Measurements from ENCODE around the gene DLG4. TPM values are rescaled to one million over a fixed set of nuclear protein-coding genes. Genes with fewer than 3 reads are reported as not detected.
"Not testable (repeated sequence)": the region's sequence is repeated elsewhere in the genome, so short reads cannot be mapped to it uniquely, and the experiment has no call there.

Gene DLG4
- total RNA-seq, 1 donor from 2014 or later = 14.0 TPM

- intact Hi-C loops (cut with micrococcal nuclease) = no loop called here
- H3K27me3 Mint-ChIP-seq = no peaks in the 10 kb centered on the region
- H3K27ac Mint-ChIP-seq = no peak overlapping the region
- no peaks in the 10 kb centered on the region for H3K9me3 Mint-ChIP-seq
- no peak for DNase-seq
- H3K4me3 Mint-ChIP-seq = no peak overlapping the region
- peaks cover 6% of the 10 kb centered on the region for H3K4me1 Mint-ChIP-seq
- peaks cover 2% of the 10 kb centered on the region for H3K36me3 Mint-ChIP-seq (ENCODE audit: low read depth)
These were observed 29.2 kb downstream of the DLG4 start for GRCh38 chr17:7190276-7190917.

GRCh38 chr17:7186241-7186640 lies 33.4 kb downstream of the DLG4 start:
- no peak overlapping the region for H3K27ac Mint-ChIP-seq
- intact Hi-C loops (cut with micrococcal nuclease) = no loop called here

GRCh38 chr17:7184647-7185046 lies 35.0 kb downstream of the DLG4 start:
- no peaks in the 10 kb centered on the region for H3K36me3 Mint-ChIP-seq (ENCODE audit: low read depth)
- H3K27me3 Mint-ChIP-seq = no peaks in the 10 kb centered on the region
- H3K4me3 Mint-ChIP-seq = no peak overlapping the region
- DNase-seq = no peak
- peaks cover 6% of the 10 kb centered on the region for H3K4me1 Mint-ChIP-seq
- no peak overlapping the region for H3K27ac Mint-ChIP-seq
- intact Hi-C loops (cut with micrococcal nuclease) = no loop called here
- no peaks in the 10 kb centered on the region for H3K9me3 Mint-ChIP-seq

More at GRCh38 chr17:7186241-7186640, 33.4 kb downstream of the DLG4 start:
- Mint-ChIP-seq H3K9me3 (no peaks in the 10 kb centered on the region), H3K27me3 (no peaks in the 10 kb centered on the region), H3K4me1 (peaks cover 6% of the 10 kb centered on the region), H3K4me3 (no peak overlapping the region), H3K36me3 (ENCODE audit: low read depth) (peaks cover 1% of the 10 kb centered on the region)
- no peak for DNase-seq

- Mint-ChIP-seq H3K27me3 (peaks cover under 1% of the 10 kb centered on the region), H3K27ac (no peak overlapping the region), H3K4me1 (peaks cover 6% of the 10 kb centered on the region), H3K36me3 (ENCODE audit: low read depth) (no peaks in the 10 kb centered on the region), H3K4me3 (no peak overlapping the region), H3K9me3 (no peaks in the 10 kb centered on the region)
- intact Hi-C loops (cut with micrococcal nuclease) = no loop called here
- DNase-seq = no peak
These were observed 35.5 kb downstream of the DLG4 start for GRCh38 chr17:7184091-7184488.

GRCh38 chr17:7183433-7184090 lies 36.1 kb downstream of the DLG4 start:
- H3K27me3 Mint-ChIP-seq = peaks cover 2% of the 10 kb centered on the region
- H3K9me3 Mint-ChIP-seq = no peaks in the 10 kb centered on the region
- H3K36me3 Mint-ChIP-seq (ENCODE audit: low read depth) = no peaks in the 10 kb centered on the region
- no peak for DNase-seq
- H3K4me3 Mint-ChIP-seq = no peak overlapping the region
- H3K4me1 Mint-ChIP-seq = peaks cover 6% of the 10 kb centered on the region
- H3K27ac Mint-ChIP-seq = no peak overlapping the region
- intact Hi-C loops (cut with micrococcal nuclease) = no loop called here

GRCh38 chr17:7182101-7182500 lies 37.5 kb downstream of the DLG4 start:
- H3K4me3 Mint-ChIP-seq; H3K36me3 Mint-ChIP-seq (ENCODE audit: low read depth); intact Hi-C loops (cut with micrococcal nuclease); H3K9me3 Mint-ChIP-seq; DNase-seq; H3K27ac Mint-ChIP-seq: not testable (repeated sequence)
- Mint-ChIP-seq H3K27me3 (peaks cover 11% of the 10 kb centered on the region), H3K4me1 (peaks cover 14% of the 10 kb centered on the region)

GRCh38 chr17:7179317-7180254 lies 40.0 kb downstream of the DLG4 start, which contains the start of gene ASGR1:
ASGR1 (minus strand) TSS chr17:7179370; CDS start chr17:7178563, 807 bp downstream.
- Mint-ChIP-seq H3K27ac (no peak within 1 kb of the TSS), H3K27me3 (peaks cover 11% of the 10 kb centered on the region), H3K4me3 (peak within 1 kb of the TSS; percentile 77), H3K9me3 (no peaks in the 10 kb centered on the region), H3K4me1 (peaks cover 10% of the 10 kb centered on the region), H3K36me3 (ENCODE audit: low read depth) (no peaks in the 10 kb centered on the region)
- DNase-seq = no peak
- intact Hi-C loops (cut with micrococcal nuclease) = no loop called here

GRCh38 chr17:7178973-7179316 lies 40.7 kb downstream of the DLG4 start:
- Mint-ChIP-seq H3K27ac (no peak overlapping the region), H3K36me3 (ENCODE audit: low read depth) (no peaks in the 10 kb centered on the region), H3K27me3 (peaks cover 11% of the 10 kb centered on the region), H3K9me3 (no peaks in the 10 kb centered on the region), H3K4me1 (peaks cover 10% of the 10 kb centered on the region), H3K4me3 (no peak overlapping the region)
- intact Hi-C loops (cut with micrococcal nuclease) = no loop called here
- no peak for DNase-seq

- Mint-ChIP-seq H3K4me3 (peak overlapping the region; percentile 77), H3K36me3 (ENCODE audit: low read depth) (no peaks in the 10 kb centered on the region), H3K4me1 (peaks cover 10% of the 10 kb centered on the region), H3K9me3 (no peaks in the 10 kb centered on the region), H3K27me3 (peaks cover 11% of the 10 kb centered on the region), H3K27ac (peak overlapping the region; percentile 50)
- intact Hi-C loops (cut with micrococcal nuclease) = loop anchor here (1.0 to 2.0 kb wide), 2 partner anchors 42 to 131 kb away; no protein-coding TSS in a partner anchor
- no peak for DNase-seq
These were observed 41.6 kb downstream of the DLG4 start for GRCh38 chr17:7177954-7178477.

GRCh38 chr17:7177191-7177953 lies 42.3 kb downstream of the DLG4 start:
- peaks cover 10% of the 10 kb centered on the region for H3K4me1 Mint-ChIP-seq
- peak; percentile 91 for DNase-seq
- H3K9me3 Mint-ChIP-seq = no peaks in the 10 kb centered on the region
- intact Hi-C loops (cut with micrococcal nuclease) = loop anchor here (1.0 to 2.0 kb wide), 2 partner anchors 41 to 131 kb away; no protein-coding TSS in a partner anchor
- peak overlapping the region; percentile 50 for H3K27ac Mint-ChIP-seq
- H3K27me3 Mint-ChIP-seq = peaks cover 14% of the 10 kb centered on the region
- peak overlapping the region; percentile 77 for H3K4me3 Mint-ChIP-seq
- H3K36me3 Mint-ChIP-seq (ENCODE audit: low read depth) = no peaks in the 10 kb centered on the region

GRCh38 chr17:7176841-7177190 lies 42.8 kb downstream of the DLG4 start:
- no peak for DNase-seq
- intact Hi-C loops (cut with micrococcal nuclease) = loop anchor here (1.0 to 2.0 kb wide), 2 partner anchors 41 to 130 kb away; no protein-coding TSS in a partner anchor
- no peaks in the 10 kb centered on the region for H3K9me3 Mint-ChIP-seq
- H3K4me3 Mint-ChIP-seq = no peak overlapping the region
- no peaks in the 10 kb centered on the region for H3K36me3 Mint-ChIP-seq (ENCODE audit: low read depth)
- H3K27me3 Mint-ChIP-seq = peaks cover 15% of the 10 kb centered on the region
- peaks cover 10% of the 10 kb centered on the region for H3K4me1 Mint-ChIP-seq
- no peak overlapping the region for H3K27ac Mint-ChIP-seq

GRCh38 chr17:7176107-7176840 lies 43.4 kb downstream of the DLG4 start:
- Mint-ChIP-seq H3K4me1 (peaks cover 10% of the 10 kb centered on the region), H3K4me3 (no peak overlapping the region), H3K36me3 (ENCODE audit: low read depth) (no peaks in the 10 kb centered on the region), H3K27me3 (peaks cover 15% of the 10 kb centered on the region), H3K9me3 (no peaks in the 10 kb centered on the region), H3K27ac (no peak overlapping the region)
- intact Hi-C loops (cut with micrococcal nuclease) = loop anchor here (2.0 kb wide), 1 partner anchor 129 kb away; no protein-coding TSS in a partner anchor
- DNase-seq = no peak

Measured in activated CD4-positive, alpha-beta T cell treated with anti-CD3 and anti-CD28 coated beads, Interleukin-2, amount 10 ng/mL, durations not matched to agents 24 days and 14 days (primary cell).